Measurements from ENCODE around the gene REM1.
A peak's percentile ranks its signal among the peaks of the same experiment; 100 is the strongest.

Gene REM1

DNA sequence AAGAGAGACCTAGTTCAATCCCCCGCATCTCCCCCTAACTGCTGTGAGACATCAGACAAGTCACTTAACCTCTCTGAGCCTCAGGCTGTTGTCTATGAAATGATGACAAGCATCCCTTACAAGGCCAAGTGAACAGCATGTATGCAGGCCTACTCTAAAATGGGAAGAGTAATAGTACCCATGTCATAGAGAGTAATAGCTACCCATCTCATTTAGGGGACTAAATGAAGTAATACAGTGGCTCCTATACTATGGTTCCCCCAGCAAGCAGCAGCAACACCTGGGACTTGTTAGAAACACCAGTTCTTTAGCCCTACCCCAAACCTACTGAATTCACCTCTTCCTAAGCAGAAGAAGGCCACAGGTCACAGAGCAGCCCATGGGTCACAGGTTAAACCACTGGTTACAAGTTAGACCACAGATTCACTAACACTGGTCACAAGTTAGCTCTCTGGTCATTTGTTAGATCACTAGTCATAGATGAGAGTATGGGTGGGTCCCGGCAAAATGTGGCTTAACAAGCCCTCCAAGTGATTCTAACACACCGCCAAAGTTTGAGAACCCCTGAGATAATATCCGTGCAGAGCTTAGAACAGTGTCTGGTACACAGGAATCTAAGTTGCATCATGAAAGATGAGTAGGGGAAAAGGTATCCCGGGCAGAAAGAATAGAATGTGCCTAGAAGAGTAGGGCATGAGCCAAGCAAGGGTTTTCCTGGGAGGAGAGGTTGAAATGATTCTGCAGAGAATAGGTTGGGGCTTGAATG lies 1.6 kb upstream of the REM1 start:
- Mint-ChIP-seq H3K9me3 (peaks cover 0 to 5% of the 10 kb centered on the region in 2 donors), H3K27me3 (peaks cover 59% of the 10 kb centered on the region), H3K4me3 (no peak overlapping the region), H3K4me1 (peaks cover 20% of the 10 kb centered on the region), H3K27ac (no peak overlapping the region)
- no peak for ATAC-seq
- no peak for DNase-seq

GRCh38 chr20:31474097-31474436 lies 1.0 kb upstream of the REM1 start:
- Mint-ChIP-seq H3K27me3 (peaks cover 62% of the 10 kb centered on the region), H3K4me3 (peak overlapping the region in 1 of 2 donors; percentile 29), H3K27ac (no peak overlapping the region), H3K9me3 (peaks cover 0 to 5% of the 10 kb centered on the region in 2 donors), H3K4me1 (peaks cover 20% of the 10 kb centered on the region)
- DNase-seq (no peak), ATAC-seq (no peak)

GRCh38 chr20:31475472-31476293 lies 595 bp downstream of the REM1 start:
- H3K4me3 Mint-ChIP-seq, result peak overlapping the region in 1 of 2 donors; percentile 46
- ATAC-seq, result peak; percentile 13
- H3K27me3 Mint-ChIP-seq, result peaks cover 67% of the 10 kb centered on the region
- no peak for DNase-seq
- peaks cover 0 to 5% of the 10 kb centered on the region in 2 donors for H3K9me3 Mint-ChIP-seq
- H3K4me1 Mint-ChIP-seq, result peaks cover 20% of the 10 kb centered on the region
- no peak overlapping the region for H3K27ac Mint-ChIP-seq

- peaks cover 0 to 5% of the 10 kb centered on the region in 2 donors for H3K9me3 Mint-ChIP-seq
- no peak overlapping the region for H3K4me3 Mint-ChIP-seq
- DNase-seq (no peak), ATAC-seq (no peak)
- H3K27me3 Mint-ChIP-seq, result peaks cover 71% of the 10 kb centered on the region
- peaks cover 20% of the 10 kb centered on the region for H3K4me1 Mint-ChIP-seq
- H3K27ac Mint-ChIP-seq, result no peak overlapping the region
These were observed 1.2 kb downstream of the REM1 start for GRCh38 chr20:31476294-31476585.

- Mint-ChIP-seq H3K27me3 (peaks cover 76% of the 10 kb centered on the region), H3K9me3 (peaks cover 0 to 5% of the 10 kb centered on the region in 2 donors), H3K4me3 (no peak overlapping the region), H3K27ac (no peak overlapping the region), H3K4me1 (peaks cover 20% of the 10 kb centered on the region)
- no peak for ATAC-seq
- DNase-seq, result no peak
These were observed 1.6 kb downstream of the REM1 start for GRCh38 chr20:31476643-31477215.

DNA sequence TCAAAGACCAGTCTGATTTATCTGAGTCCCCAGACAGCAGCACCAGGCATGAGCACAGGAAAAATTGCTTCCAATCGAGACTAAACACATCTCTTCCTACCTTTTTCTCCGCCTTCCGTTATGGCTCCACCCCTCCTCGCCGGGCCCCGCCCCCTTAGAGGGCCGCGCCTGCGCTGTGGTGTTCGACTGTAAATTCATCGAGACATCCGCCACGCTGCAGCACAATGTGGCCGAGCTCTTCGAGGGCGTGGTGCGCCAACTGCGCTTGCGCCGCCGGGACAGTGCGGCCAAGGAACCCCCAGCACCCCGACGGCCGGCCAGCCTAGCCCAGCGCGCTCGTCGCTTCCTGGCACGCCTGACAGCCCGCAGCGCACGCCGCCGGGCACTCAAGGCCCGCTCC lies 8.9 kb downstream of the REM1 start:
- Mint-ChIP-seq H3K27me3 (peaks cover 67% of the 10 kb centered on the region), H3K4me1 (peaks cover 15% of the 10 kb centered on the region), H3K4me3 (peak overlapping the region in 1 of 2 donors; percentile 9), H3K9me3 (no peaks in the 10 kb centered on the region), H3K27ac (no peak overlapping the region)
- ATAC-seq (no peak), DNase-seq (no peak)

DNA sequence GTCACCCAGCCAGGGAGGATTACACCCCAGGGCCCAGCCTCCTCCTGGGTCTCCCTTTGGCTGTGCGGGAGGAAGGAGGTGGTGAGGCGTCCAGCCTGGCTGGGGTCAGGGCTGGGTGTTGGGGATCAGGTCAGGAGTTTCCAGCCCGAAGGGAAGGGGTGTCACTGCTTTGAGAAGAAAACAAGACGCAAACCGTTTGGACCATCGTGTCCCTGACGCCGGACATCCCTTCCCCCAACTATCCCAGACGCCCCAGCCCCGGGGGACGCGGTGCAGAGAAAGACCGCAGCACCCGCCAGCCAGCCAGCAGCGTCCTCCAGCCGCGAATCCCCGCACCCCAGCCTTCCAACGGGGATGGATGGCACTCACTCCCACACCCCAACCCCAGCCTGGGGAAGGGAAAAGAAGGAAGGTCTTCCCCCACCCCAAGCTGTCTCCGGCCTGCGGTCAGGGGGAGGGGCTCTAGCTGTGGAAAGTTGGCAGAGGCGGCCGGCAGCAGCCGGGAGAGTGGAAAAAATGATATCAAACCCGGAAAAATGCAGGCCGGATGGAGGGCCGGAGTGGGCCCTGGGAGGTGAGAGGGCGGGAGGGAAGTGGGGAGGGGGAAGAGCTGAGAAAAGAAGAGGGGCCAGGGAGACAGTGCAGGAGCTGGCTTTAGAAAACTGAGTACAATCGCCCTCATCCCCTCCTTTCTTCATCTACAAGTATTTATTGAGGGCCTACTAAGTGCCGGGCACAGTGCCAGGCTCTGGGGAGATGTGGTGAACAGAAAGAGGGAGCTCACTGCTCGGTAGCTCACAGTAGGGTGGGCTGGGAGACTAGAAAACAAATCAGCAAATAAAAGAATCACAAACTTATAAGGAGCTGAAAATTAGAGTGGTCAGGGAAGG lies 10.6 kb downstream of the REM1 start:
- Mint-ChIP-seq H3K4me1 (peaks cover 15% of the 10 kb centered on the region), H3K9me3 (no peaks in the 10 kb centered on the region), H3K4me3 (peak overlapping the region; percentile 14 to 50), H3K27me3 (peaks cover 69% of the 10 kb centered on the region), H3K27ac (peak overlapping the region; percentile 14 to 76)
- ATAC-seq (peak; percentile 33), DNase-seq (no peak)

DNA sequence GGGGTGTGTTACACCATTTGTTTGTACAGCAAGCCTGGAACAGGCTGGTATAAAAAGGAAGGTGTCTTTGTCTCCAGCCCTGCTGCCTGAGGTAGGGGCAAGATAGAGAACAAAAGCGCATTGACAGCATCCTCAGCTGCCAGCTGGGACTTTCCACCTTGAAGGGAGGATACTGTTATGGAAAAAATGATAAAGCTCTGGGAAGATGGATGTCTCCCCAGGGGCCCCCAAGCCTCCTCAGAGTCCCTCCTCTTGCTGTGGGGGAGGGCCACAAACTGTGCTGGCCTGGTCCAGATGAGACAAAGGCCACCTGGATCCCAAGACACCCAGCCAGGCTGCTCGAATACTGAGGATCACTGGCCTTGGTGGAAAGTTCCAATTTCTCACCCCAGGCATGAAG lies 13.0 kb downstream of the REM1 start:
- H3K27me3 Mint-ChIP-seq, result peaks cover 48% of the 10 kb centered on the region
- no peak overlapping the region for H3K27ac Mint-ChIP-seq
- no peak overlapping the region for H3K4me3 Mint-ChIP-seq
- H3K9me3 Mint-ChIP-seq, result no peaks in the 10 kb centered on the region
- peaks cover 15% of the 10 kb centered on the region for H3K4me1 Mint-ChIP-seq
- DNase-seq (no peak), ATAC-seq (no peak)

DNA sequence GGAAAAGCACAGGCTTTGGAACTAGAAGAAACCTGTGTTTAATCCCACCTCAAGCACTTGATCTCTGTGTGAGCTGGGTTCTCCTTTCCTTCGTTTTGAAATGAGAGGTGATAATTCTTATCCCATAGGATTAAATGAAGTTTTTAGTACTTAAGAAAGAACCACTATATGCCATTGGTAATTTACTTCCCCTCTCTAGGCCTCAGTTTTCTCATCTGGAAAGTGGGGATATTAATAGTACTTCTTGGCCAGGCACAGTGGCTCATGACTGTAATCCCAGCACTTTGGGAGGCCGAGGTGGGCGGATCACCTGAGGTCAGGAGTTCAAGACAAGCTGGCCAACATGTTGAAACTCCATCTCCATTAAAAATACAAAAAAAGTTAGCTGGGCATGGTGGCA lies 14.1 kb downstream of the REM1 start:
- DNase-seq, result no peak
- ATAC-seq, result no peak
- H3K27me3 Mint-ChIP-seq, result peaks cover 47% of the 10 kb centered on the region
- H3K4me3 Mint-ChIP-seq, result no peak overlapping the region
- peaks cover 15% of the 10 kb centered on the region for H3K4me1 Mint-ChIP-seq
- H3K27ac Mint-ChIP-seq, result no peak overlapping the region
- H3K9me3 Mint-ChIP-seq, result no peaks in the 10 kb centered on the region

GRCh38 chr20:31490752-31491151 lies 15.7 kb downstream of the REM1 start:
- ATAC-seq, result no peak
- Mint-ChIP-seq H3K9me3 (no peaks in the 10 kb centered on the region), H3K27me3 (peaks cover 44% of the 10 kb centered on the region), H3K27ac (no peak overlapping the region), H3K4me3 (no peak overlapping the region), H3K4me1 (peaks cover 8% of the 10 kb centered on the region)
- DNase-seq, result no peak

DNA sequence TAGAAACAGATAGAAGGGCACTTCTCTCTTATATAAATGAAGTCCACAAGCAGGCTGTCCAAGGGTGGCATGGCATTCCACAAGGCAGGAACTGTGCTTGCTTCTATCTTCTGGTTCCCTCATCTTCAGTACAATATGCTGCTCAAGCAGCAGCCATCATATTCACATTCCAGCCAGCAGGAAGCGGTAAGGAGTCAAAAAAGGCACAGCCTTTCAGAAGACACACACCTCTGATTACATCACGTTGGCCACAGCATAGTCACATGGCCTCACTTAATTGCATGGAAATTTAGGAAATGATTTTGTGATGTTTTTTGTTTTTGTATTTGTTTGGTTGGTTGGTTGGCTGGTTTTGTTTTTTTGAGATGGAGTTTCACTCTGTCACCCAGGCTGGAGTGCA lies 19.0 kb downstream of the REM1 start:
- Mint-ChIP-seq H3K4me1 (no peaks in the 10 kb centered on the region), H3K27me3 (peaks cover 41% of the 10 kb centered on the region), H3K27ac (no peak overlapping the region), H3K4me3 (no peak overlapping the region), H3K9me3 (no peaks in the 10 kb centered on the region)
- DNase-seq (no peak), ATAC-seq (no peak)

DNA sequence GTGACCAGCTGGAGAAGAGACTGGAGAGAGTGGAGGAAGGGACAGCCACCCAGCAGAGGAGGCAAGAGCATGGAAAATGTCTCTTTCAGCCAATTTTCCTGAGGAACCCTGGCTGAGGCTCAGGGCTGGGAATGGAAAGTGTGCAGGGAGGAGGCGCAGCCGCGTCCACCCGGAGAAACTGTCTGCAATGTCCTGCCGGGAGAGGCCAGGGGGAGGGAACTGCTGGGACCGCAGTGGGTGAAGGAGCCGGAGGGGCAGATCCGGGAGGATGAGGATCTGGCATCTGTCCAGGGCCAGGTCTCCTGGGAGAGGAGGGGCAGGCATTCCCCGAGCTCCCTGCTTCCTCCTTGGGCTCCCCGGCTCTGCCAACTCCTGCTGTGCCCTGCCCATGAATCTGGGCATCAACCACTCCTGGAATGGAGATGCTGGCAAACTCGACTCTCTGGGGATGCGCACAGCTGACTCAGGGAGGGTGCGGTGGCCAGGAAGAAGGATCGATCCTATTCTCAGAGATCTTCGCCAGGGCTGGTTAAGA lies 21.7 kb downstream of the REM1 start:
- Mint-ChIP-seq H3K9me3 (no peaks in the 10 kb centered on the region), H3K27ac (no peak overlapping the region), H3K4me1 (no peaks in the 10 kb centered on the region), H3K27me3 (peaks cover 33% of the 10 kb centered on the region), H3K4me3 (no peak overlapping the region)
- DNase-seq, result no peak
- ATAC-seq, result no peak

DNA sequence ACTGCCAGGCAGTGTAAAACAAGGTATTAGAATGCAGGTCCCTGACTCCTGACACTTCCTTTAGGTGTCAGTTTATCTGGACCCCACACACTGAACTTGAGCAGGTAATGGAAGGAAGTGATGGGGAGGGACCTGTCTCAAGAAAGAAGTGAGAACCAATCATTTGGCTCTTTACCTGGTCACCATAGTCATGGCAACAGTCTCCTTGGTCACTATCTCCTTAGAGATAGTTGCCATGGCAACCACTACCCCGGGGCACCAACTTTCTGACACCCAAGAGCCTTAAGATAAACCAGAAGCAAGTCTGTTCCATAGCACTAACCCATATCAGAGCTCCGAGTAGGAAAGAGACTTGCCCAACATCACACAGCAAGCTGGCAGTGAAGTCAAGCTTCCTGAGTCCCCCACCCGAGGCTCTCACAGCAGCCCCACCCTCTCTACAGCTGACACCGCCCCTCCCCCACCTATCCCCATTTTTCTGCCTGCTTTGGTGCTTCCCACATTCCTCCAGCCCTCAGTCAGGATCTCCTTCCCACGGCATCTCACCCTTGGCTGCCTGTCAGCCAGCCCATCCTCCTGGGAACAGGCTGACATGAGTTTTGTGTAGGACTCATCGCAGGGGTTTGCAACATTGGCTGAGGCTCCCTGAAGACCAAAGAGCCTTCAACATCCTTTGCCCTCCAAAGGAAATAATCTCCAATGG lies 22.9 kb downstream of the REM1 start:
- no peak for DNase-seq
- no peak overlapping the region for H3K27ac Mint-ChIP-seq
- no peak for ATAC-seq

DNA sequence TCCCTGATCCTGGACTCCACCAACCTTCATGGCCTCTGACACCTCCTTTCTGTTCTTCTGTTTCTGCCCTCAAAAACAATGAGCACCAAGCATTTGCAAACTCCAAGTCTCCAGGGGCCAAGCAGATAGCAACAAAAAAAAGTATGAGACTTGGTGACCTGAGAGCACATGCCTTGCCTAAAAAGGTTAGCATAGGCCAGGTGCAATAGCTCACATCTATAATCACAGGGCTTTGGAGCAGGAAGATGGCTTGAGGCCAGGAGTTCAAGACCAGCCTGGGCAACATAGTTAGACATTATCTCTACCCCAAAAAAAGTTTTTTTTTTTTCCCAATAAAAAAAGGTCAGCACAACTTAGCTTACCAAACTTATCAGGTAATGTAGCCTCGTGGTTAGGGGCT lies 25.4 kb downstream of the REM1 start:
- H3K4me1 Mint-ChIP-seq, result no peaks in the 10 kb centered on the region
- DNase-seq (no peak), ATAC-seq (no peak)
- peak overlapping the region in 1 of 2 donors; percentile 59 for H3K27ac Mint-ChIP-seq
- no peaks in the 10 kb centered on the region for H3K9me3 Mint-ChIP-seq
- no peak overlapping the region for H3K4me3 Mint-ChIP-seq
- peaks cover 34% of the 10 kb centered on the region for H3K27me3 Mint-ChIP-seq

More for the DNA sequence above, 22.9 kb downstream of the REM1 start:
- Mint-ChIP-seq H3K9me3 (no peaks in the 10 kb centered on the region), H3K27me3 (peaks cover 33% of the 10 kb centered on the region), H3K4me1 (no peaks in the 10 kb centered on the region), H3K4me3 (no peak overlapping the region)

All from stimulated activated naive CD8-positive, alpha-beta T cell treated with anti-CD3 and anti-CD28 coated beads, Interleukin-15, amount 100 ng/mL, for 72 hours (primary cell).